Measurements from ENCODE around the gene BFAR. TPM values are rescaled to one million over a fixed set of nuclear protein-coding genes. Genes with fewer than 3 reads are reported as not detected.
"Not testable (repeated sequence)": the region's sequence is repeated elsewhere in the genome, so short reads cannot be mapped to it uniquely, and the experiment has no call there.

The BFAR gene
- polyA plus RNA-seq (2013, experiment 1 of 2; ENCODE audit: insufficient read length): 58.6 TPM
- polyA plus RNA-seq (2013, experiment 2 of 2; ENCODE audit: insufficient read length): 70.1 TPM

GRCh38 chr16:14632693-14633569 lies at the start of gene BFAR:
Gene BFAR, plus strand, starts transcription at chr16:14632951. Its CDS starts 11,396 bp downstream, at chr16:14644347.
- DNase-seq: peak; percentile 98

GRCh38 chr16:14585287-14585686 lies 47.5 kb upstream of the BFAR start:
- DNase-seq: no peak

- no peak for DNase-seq
Measured at GRCh38 chr16:14586637-14587305, 46.0 kb upstream of the BFAR start.

GRCh38 chr16:14600164-14600563 lies 32.6 kb upstream of the BFAR start:
- peak; percentile 22 for DNase-seq

GRCh38 chr16:14602443-14602963 lies 30.2 kb upstream of the BFAR start:
- no peak for DNase-seq

GRCh38 chr16:14606102-14606501 lies 26.6 kb upstream of the BFAR start:
- no peak for DNase-seq

GRCh38 chr16:14608111-14608566 lies 24.6 kb upstream of the BFAR start:
- no peak for DNase-seq

- no peak for DNase-seq
Measured at GRCh38 chr16:14608604-14609003, 24.1 kb upstream of the BFAR start.

GRCh38 chr16:14609716-14610115 lies 23.0 kb upstream of the BFAR start:
- no peak for DNase-seq

GRCh38 chr16:14611660-14612059 lies 21.1 kb upstream of the BFAR start:
- no peak for DNase-seq

- no peak for DNase-seq
Measured at GRCh38 chr16:14613991-14614390, 18.8 kb upstream of the BFAR start.

GRCh38 chr16:14616280-14616679 lies 16.5 kb upstream of the BFAR start:
- no peak for DNase-seq

- no peak for DNase-seq
Measured at GRCh38 chr16:14618566-14618965, 14.2 kb upstream of the BFAR start.

- no peak for DNase-seq
Measured at GRCh38 chr16:14627078-14627477, 5.7 kb upstream of the BFAR start.

- DNase-seq: peak; percentile 7
Measured at GRCh38 chr16:14628806-14629611, 3.7 kb upstream of the BFAR start.

GRCh38 chr16:14629612-14629918 lies 3.2 kb upstream of the BFAR start:
- peak; percentile 5 for DNase-seq

GRCh38 chr16:14629919-14630619 lies 2.7 kb upstream of the BFAR start, which contains the start of gene PARN:
Gene PARN, minus strand, starts transcription at chr16:14630260. Its CDS starts 135 bp downstream, at chr16:14630125.
- peak; percentile 98 for DNase-seq

- DNase-seq: not testable (repeated sequence)
Measured at GRCh38 chr16:14630620-14631330, 2.0 kb upstream of the BFAR start.

- DNase-seq: no peak
Measured at GRCh38 chr16:14634389-14634725, 1.6 kb downstream of the BFAR start.

- no peak for DNase-seq
Measured at GRCh38 chr16:14635395-14636165, 2.8 kb downstream of the BFAR start.
